ENCODE data around the gene GADD45G.

Gene GADD45G

DNA sequence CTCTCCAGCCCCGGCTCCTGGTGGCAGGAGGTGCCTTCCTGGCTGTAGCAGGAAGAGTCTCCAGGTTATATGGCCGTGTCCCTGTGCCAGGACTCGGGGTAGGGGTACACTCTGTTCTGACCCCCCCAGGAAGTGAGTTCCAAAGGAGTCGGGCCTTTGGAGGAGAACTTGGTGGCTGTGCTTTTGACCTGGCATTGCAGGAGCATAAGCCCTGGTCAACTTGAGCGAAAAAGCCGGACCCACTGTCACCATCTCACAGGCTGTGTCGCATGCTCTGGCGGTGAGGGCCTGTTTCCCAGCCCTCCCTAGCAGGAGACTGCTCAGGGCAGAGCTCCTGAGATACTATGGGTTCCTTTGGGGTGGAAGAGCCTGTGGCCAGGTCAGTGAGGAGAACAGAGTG lies 36.0 kb downstream of the GADD45G start:
- TF ChIP-seq, protein P1, sequence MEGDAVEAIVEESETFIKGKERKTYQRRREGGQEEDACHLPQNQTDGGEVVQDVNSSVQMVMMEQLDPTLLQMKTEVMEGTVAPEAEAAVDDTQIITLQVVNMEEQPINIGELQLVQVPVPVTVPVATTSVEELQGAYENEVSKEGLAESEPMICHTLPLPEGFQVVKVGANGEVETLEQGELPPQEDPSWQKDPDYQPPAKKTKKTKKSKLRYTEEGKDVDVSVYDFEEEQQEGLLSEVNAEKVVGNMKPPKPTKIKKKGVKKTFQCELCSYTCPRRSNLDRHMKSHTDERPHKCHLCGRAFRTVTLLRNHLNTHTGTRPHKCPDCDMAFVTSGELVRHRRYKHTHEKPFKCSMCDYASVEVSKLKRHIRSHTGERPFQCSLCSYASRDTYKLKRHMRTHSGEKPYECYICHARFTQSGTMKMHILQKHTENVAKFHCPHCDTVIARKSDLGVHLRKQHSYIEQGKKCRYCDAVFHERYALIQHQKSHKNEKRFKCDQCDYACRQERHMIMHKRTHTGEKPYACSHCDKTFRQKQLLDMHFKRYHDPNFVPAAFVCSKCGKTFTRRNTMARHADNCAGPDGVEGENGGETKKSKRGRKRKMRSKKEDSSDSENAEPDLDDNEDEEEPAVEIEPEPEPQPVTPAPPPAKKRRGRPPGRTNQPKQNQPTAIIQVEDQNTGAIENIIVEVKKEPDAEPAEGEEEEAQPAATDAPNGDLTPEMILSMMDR (IDR thresholded peaks at IDR 0.05; ENCODE audit: insufficient read depth, low read depth, low read length, missing control alignments) = no peak
- H3K4me3 ChIP-seq (ENCODE audit: low read depth, low read length) = no peak overlapping the region
- no peak for DNase-seq (ENCODE audit: low read depth)

DNA sequence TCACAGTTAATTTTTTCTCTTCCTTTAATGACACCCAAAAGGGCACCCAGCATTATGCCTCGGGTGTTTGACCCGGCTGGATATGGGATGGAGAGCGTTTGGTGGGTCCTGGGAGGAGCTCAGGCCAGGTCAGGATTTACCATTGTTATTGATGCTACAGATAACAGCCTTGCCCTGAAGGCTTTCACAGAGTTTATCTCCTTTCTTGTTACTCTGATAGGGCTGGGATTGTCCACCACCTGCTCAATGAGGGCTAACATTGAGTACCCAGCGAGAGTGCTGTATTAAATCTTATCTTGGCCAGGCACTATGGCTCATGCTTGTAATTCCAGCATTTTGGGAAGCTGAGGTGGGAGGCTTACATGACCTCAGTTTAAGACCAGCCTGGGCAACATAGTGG lies 37.2 kb downstream of the GADD45G start:
- TF ChIP-seq, protein P1 (IDR thresholded peaks at IDR 0.05; ENCODE audit: insufficient read depth, low read depth, low read length, missing control alignments) = no peak
- H3K4me3 ChIP-seq (ENCODE audit: low read depth, low read length) = no peak overlapping the region
- no peak for DNase-seq (ENCODE audit: low read depth)

DNA sequence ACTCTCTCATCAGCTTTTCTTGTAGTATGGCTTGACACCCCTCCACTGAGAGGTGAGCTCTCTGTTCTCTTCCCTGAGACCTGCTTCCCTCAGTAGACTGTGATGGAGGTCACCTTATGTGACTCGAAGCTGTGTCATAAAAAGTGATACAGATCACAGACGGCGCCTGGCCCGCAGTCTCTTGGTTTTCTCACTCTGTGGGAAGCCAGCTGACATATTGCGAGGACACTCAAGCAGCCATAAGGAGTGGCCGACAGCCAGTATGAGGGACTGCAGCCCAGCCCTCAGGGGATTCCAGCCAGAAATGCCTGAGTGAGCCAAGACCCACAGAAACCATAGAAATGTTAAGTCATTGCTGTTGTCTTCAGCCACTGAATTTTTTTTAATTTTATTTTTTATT lies 38.0 kb downstream of the GADD45G start:
- TF ChIP-seq, protein P1 (IDR thresholded peaks at IDR 0.05; ENCODE audit: insufficient read depth, low read depth, low read length, missing control alignments) = no peak
- no peak overlapping the region for H3K4me3 ChIP-seq (ENCODE audit: low read depth, low read length)
- no peak for DNase-seq (ENCODE audit: low read depth)

DNA sequence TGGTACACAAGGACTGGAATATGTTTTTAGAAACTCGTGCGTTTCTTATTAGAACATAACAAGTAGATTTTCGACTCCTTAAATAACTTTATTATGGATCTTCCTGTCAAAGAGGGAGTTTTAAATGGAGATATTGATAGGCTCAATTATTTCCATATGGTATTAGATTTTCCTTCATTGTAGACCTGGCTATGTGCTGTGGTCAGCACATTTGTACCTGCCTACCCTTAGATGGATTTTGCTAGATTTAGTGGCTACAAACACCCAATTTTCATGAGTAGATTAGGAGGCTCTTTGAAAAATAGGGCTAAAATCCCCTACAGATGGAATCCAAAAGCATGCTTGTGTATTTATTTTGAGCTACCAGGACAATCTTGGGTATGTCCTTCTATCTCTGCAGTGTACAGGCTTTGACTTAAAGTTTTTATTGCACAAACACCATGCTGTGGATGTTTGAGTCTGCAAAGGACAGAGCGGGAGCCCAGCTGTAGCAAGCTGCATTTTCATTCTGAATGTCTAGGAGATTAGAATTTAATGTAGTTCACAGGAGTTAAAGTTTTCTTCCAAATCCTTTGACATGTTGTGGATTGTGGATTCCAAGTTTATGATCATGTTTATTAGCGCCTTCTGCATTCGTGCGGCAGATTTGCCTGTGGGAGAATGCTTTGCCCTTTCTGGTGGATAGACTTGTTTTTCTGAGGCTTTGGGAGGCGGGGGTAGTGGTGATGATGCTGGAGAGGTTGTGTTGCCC lies 41.6 kb downstream of the GADD45G start:
- H3K4me3 ChIP-seq (ENCODE audit: low read depth, low read length) = no peak overlapping the region
- no peak for DNase-seq (ENCODE audit: low read depth)
- TF ChIP-seq, protein P1 (IDR thresholded peaks at IDR 0.05; ENCODE audit: insufficient read depth, low read depth, low read length, missing control alignments) = no peak

DNA sequence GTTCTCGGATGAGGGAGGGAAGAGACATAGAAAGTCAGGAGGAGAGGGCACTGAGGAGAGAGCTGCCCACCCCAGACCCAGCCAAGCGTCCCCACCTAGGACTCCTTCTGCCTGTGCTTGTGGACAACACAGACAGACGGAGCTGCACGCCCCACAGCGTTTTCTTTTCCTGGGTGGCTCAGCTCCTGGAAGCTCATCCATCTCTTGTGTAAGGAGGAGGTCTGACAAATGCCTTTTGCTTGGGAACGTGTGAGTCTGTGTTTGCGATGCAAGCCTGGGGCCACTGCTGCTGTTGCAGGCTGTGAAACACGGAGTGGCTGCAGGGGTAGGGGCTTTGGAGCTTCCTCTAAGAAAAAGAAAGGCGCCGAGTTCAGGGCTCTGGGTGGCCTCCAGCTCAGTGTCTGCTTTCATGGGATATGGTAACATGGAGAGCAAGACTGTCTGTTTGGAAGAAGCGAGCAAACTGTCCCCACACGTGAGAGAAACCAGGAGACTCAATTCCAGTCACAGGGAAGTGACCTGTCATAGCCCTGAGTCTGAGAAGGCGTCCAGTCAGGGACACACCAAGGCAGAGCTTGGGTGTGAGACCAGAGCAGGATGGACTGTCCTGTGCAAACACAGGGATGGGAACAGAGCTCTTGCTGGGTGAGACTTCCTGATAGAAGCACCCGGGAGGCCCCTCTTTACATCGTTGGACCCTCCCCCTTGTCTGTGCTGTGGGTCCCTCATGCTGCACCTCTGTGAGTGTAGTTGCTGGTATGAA lies 42.7 kb downstream of the GADD45G start:
- DNase-seq (ENCODE audit: low read depth) = no peak
- TF ChIP-seq, protein P1 (IDR thresholded peaks at IDR 0.05; ENCODE audit: insufficient read depth, low read depth, low read length, missing control alignments) = no peak

DNA sequence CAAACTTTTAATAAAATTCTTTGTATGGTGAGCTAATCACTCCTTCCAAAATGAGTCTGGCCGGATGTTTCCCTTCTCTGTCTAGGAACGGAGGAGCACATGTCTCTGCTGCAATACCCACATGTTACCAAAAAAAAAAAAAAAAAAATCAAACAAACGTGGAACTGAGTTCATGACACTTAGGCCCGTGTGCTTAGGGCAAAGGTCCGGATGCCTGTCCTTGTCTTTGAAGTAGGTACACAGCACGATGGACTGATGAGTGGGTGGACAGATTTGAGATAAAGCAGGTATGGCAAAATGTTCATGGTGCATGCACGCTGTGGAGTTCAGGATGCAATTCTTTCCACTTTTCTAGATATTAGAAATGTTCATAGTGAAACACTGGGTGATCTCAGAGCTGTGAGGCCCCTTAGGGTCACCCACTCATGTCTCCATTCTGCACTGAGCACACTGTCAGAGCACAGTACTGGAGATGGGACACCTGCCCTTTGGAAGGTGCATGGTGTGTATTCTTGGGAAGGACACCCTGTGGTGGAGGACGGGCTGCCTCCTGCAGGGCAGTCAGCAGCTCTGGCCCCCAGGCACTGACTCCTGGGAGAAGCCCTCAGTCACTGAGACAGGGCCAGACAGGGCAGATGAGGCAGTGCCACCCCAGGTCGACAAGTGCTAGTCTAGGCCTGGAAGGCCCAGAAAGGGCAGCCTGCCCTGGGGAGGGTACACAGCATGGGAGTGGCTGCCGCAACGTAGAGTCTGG lies 43.6 kb downstream of the GADD45G start:
- no peak for DNase-seq (ENCODE audit: low read depth)
- TF ChIP-seq, protein P1 (IDR thresholded peaks at IDR 0.05; ENCODE audit: insufficient read depth, low read depth, low read length, missing control alignments) = no peak
- H3K4me3 ChIP-seq (ENCODE audit: low read depth, low read length) = no peak overlapping the region

More for the DNA sequence above, 42.7 kb downstream of the GADD45G start:
- H3K4me3 ChIP-seq (ENCODE audit: low read depth, low read length) = no peak overlapping the region
